ENCODE data around the gene EDAR. TPM values are rescaled to one million over a fixed set of nuclear protein-coding genes. Genes with fewer than 3 reads are reported as not detected.

EDAR gene
- total RNA-seq, 5 donors from 2014 or later (not counting 1 experiment from before 2014, with no cell fraction given) = 5.2 to 15.6 (median 7.4) TPM

- DNase-seq (no peak), ATAC-seq (replicated peaks in 1 of 4) (no peak)
- 85% methylated on average over 8 of the region's 13 CpGs for WGBS (ENCODE audit: insufficient coverage)
- peaks cover 5 to 14% (median 6%) of the 10 kb centered on the region in 3 donors for H3K4me1 Mint-ChIP-seq
- CTCF ChIA-PET = no interaction called here
- POLR2A ChIA-PET = no interaction called here
- Histone ChIP-seq H3K4me3 (ENCODE audit: control insufficient read depth in 1 of 2, extremely low read depth in 1 of 2, low read length in 1 of 2) (no peak overlapping the region), H3K36me3 (ENCODE audit: control insufficient read depth in 2 of 2, extremely low read depth in 1 of 2, insufficient read depth in 1 of 2, low read length in 1 of 2) (peaks cover 11 to 14% of the 10 kb centered on the region in 2 donors), H3K27ac (ENCODE audit: low read length) (no peak overlapping the region), H3K27me3 (replicated peaks in 1 of 2; ENCODE audit: control insufficient read depth in 2 of 2, extremely low read depth in 1 of 2, insufficient read depth in 2 of 2, low read length in 1 of 2) (peaks cover 0 to under 1% of the 10 kb centered on the region in 2 experiments), H3K9me3 (no peaks in the 10 kb centered on the region), H3K4me1 (ENCODE audit: control insufficient read depth in 1 of 2, extremely low read depth in 1 of 2, insufficient read depth in 2 of 2, low read length in 2 of 2) (peaks cover 0 to 6% of the 10 kb centered on the region in 2 experiments)
- H3K36me3 Mint-ChIP-seq = no peaks in the 10 kb centered on the region
- no peak overlapping the region for H3K4me3 Mint-ChIP-seq
- H3K9me3 Mint-ChIP-seq = no peaks in the 10 kb centered on the region
- H3K27ac Mint-ChIP-seq = no peak overlapping the region
- no peaks in the 10 kb centered on the region for H3K27me3 Mint-ChIP-seq
These were observed 65.1 kb downstream of the EDAR start for GRCh38 chr2:108923736-108924579.

GRCh38 chr2:108923019-108923700, 65.9 kb downstream of the EDAR start:
- Mint-ChIP-seq H3K9me3 (no peaks in the 10 kb centered on the region), H3K4me1 (peaks cover under 1 to 9% (median 4%) of the 10 kb centered on the region in 3 donors), H3K36me3 (no peaks in the 10 kb centered on the region), H3K27ac (no peak overlapping the region), H3K27me3 (no peaks in the 10 kb centered on the region), H3K4me3 (no peak overlapping the region)
- no peaks in the 10 kb centered on the region for H3K27me3 ChIP-seq (replicated peaks in 1 of 2; ENCODE audit: control insufficient read depth in 2 of 2, extremely low read depth in 1 of 2, insufficient read depth in 2 of 2, low read length in 1 of 2)
- DNase-seq = no peak
- CTCF ChIA-PET = no interaction called here
- POLR2A ChIA-PET = no interaction called here
- peaks cover 0 to 4% of the 10 kb centered on the region in 2 experiments for H3K4me1 ChIP-seq (ENCODE audit: control insufficient read depth in 1 of 2, extremely low read depth in 1 of 2, insufficient read depth in 2 of 2, low read length in 2 of 2)
- ATAC-seq (replicated peaks in 1 of 4) = no peak
- H3K4me3 ChIP-seq (ENCODE audit: control insufficient read depth in 1 of 2, extremely low read depth in 1 of 2, low read length in 1 of 2) = no peak overlapping the region
- no peak overlapping the region for H3K27ac ChIP-seq (ENCODE audit: low read length)
- H3K36me3 ChIP-seq (ENCODE audit: control insufficient read depth in 2 of 2, extremely low read depth in 1 of 2, insufficient read depth in 1 of 2, low read length in 1 of 2) = peaks cover 8 to 14% of the 10 kb centered on the region in 2 donors
- 85% methylated on average over 5 of the region's 12 CpGs for WGBS (ENCODE audit: insufficient coverage)
- no peaks in the 10 kb centered on the region for H3K9me3 ChIP-seq

DNA sequence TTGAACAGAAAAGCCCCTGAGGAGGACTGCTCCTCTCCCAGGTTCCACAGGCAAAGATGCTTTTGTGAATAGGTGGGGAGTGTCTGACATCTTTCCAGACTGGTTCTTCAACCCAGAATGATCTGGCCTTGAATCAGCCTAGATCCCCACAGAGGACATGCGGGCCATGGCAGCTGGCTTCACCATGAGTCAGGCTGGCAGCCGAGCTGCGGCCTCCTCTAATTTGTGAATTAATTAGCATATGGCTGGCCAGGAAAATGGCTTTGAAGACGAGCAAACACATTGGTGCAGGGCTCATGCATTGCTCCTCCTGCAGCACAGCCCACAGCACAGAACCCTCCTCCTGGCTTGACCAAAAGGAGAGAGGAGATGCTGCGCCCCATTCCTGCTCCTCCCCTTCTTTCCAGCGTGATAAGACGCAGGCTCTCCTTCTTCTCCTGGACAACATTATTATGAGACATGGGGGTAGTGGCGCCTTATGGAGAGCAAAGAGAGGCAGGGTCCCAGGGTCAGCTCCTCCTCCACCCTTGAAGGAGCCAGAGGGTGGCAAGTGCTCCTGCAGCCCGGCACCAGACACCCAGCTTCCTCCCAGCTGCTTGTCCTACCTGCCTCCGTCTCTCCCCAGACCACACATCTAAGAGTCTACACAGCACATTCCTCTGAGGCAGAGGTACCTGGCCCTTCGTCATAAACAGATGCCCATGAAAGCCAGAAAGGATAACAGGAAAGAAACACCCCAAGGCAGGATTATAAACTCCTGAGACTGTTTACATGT, 66.7 kb downstream of the EDAR start:
- no peaks in the 10 kb centered on the region for H3K27me3 ChIP-seq (replicated peaks in 1 of 2; ENCODE audit: control insufficient read depth in 2 of 2, extremely low read depth in 1 of 2, insufficient read depth in 2 of 2, low read length in 1 of 2)
- Mint-ChIP-seq H3K27me3 (no peaks in the 10 kb centered on the region), H3K27ac (no peak overlapping the region), H3K4me1 (peaks cover 0 to 6% (median 4%) of the 10 kb centered on the region in 3 donors), H3K9me3 (no peaks in the 10 kb centered on the region), H3K4me3 (no peak overlapping the region), H3K36me3 (no peaks in the 10 kb centered on the region)
- ATAC-seq (replicated peaks in 1 of 4) (no peak), DNase-seq (no peak)
- no peaks in the 10 kb centered on the region for H3K4me1 ChIP-seq (ENCODE audit: control insufficient read depth in 1 of 2, extremely low read depth in 1 of 2, insufficient read depth in 2 of 2, low read length in 2 of 2)
- POLR2A ChIA-PET = no interaction called here
- H3K27ac ChIP-seq (ENCODE audit: low read length) = no peak overlapping the region
- WGBS (ENCODE audit: insufficient coverage) = 90% methylated on average over 4 of the region's 11 CpGs
- H3K36me3 ChIP-seq (ENCODE audit: control insufficient read depth in 2 of 2, extremely low read depth in 1 of 2, insufficient read depth in 1 of 2, low read length in 1 of 2) = peaks cover 8 to 14% of the 10 kb centered on the region in 2 donors
- CTCF ChIA-PET = no interaction called here
- no peaks in the 10 kb centered on the region for H3K9me3 ChIP-seq
- H3K4me3 ChIP-seq (ENCODE audit: control insufficient read depth in 1 of 2, extremely low read depth in 1 of 2, low read length in 1 of 2) = no peak overlapping the region

DNA sequence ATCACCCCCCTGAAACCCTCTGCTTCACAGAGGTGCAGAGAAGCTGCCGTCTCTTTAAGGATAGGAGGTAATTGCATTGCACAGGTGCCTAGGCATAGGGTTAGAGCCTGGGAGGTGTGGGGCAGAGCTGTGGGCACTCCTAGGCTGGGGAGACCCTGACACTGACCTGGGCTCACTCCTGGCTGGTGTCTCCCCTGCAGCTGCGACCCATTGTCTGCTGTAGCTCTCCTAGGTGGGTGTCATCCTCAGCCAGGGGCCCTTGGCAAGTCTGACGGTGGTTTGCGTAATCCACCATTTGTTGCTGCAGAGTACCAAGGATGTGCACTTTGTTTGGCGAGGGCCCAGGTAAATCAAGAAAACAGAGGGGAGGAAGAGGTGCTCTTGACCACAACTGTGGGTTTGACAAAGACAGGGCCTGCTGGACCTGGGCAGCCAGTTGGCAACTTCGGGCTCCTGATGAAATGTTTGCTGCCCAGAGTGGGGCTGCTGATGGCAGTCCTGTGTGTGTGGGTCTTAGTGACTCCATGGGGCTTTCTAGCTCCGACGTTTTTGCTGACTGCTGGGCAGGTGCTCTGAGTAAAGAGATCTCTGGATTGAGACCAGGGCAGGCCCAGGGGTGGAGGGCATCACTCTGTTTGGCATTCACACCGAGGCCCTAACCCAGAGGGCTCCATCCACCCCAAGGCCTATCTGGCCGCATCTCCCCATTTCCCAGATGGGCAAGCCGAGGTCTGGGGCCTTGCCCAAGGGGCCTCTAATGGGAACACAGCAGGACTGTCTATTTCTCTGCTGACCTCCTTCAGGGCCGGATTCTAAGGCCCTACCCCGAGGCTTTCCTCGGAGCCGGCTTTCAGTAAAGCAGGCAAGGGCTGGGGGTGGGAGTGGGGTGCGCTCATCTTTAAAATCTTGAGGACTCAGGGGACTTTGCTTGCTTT, 67.7 kb downstream of the EDAR start:
- ChIA-PET CTCF (no interaction called here), POLR2A (no interaction called here)
- no peak overlapping the region for H3K27ac ChIP-seq (ENCODE audit: low read length)
- DNase-seq (no peak), ATAC-seq (replicated peaks in 1 of 4) (no peak)
- Mint-ChIP-seq H3K4me1 (peaks cover 0 to 9% (median 8%) of the 10 kb centered on the region in 3 donors), H3K27ac (no peak overlapping the region), H3K4me3 (no peak overlapping the region), H3K9me3 (no peaks in the 10 kb centered on the region), H3K27me3 (no peaks in the 10 kb centered on the region), H3K36me3 (no peaks in the 10 kb centered on the region)
- H3K4me3 ChIP-seq (ENCODE audit: control insufficient read depth in 1 of 2, extremely low read depth in 1 of 2, low read length in 1 of 2) = no peak overlapping the region
- WGBS (ENCODE audit: insufficient coverage) = 84% methylated on average over 10 of the region's 16 CpGs
- no peaks in the 10 kb centered on the region for H3K27me3 ChIP-seq (replicated peaks in 1 of 2; ENCODE audit: control insufficient read depth in 2 of 2, extremely low read depth in 1 of 2, insufficient read depth in 2 of 2, low read length in 1 of 2)
- H3K4me1 ChIP-seq (ENCODE audit: control insufficient read depth in 1 of 2, extremely low read depth in 1 of 2, insufficient read depth in 2 of 2, low read length in 2 of 2) = no peaks in the 10 kb centered on the region
- H3K9me3 ChIP-seq = no peaks in the 10 kb centered on the region
- H3K36me3 ChIP-seq (ENCODE audit: control insufficient read depth in 2 of 2, extremely low read depth in 1 of 2, insufficient read depth in 1 of 2, low read length in 1 of 2) = peaks cover 1 to 11% of the 10 kb centered on the region in 2 donors

DNA sequence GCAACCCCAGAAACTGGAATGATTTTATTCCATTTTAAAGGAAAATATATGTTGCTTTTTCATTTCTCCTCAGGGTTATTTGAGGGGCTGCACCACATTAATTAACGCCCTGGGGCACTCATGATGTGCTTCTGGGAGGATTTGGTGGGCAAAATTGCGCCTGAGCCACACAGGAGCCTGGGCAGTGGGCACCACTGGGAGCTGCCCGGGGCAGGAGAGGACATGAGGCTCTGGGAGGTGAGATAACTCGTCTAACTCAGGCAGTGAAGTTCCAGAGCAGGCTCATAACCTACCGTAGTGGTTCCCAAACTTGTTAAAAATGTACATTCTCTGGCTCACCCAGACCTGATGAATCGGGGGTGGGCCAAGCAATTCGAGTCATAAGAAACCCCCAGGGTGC, 68.3 kb downstream of the EDAR start:
- H3K4me1 Mint-ChIP-seq = peaks cover 0 to 9% (median 8%) of the 10 kb centered on the region in 3 donors
- Histone ChIP-seq H3K9me3 (no peaks in the 10 kb centered on the region), H3K27ac (ENCODE audit: low read length) (no peak overlapping the region), H3K36me3 (ENCODE audit: control insufficient read depth in 2 of 2, extremely low read depth in 1 of 2, insufficient read depth in 1 of 2, low read length in 1 of 2) (peaks cover 0 to 8% of the 10 kb centered on the region in 2 donors), H3K4me1 (ENCODE audit: control insufficient read depth in 1 of 2, extremely low read depth in 1 of 2, insufficient read depth in 2 of 2, low read length in 2 of 2) (no peaks in the 10 kb centered on the region), H3K4me3 (ENCODE audit: control insufficient read depth in 1 of 2, extremely low read depth in 1 of 2, low read length in 1 of 2) (no peak overlapping the region), H3K27me3 (replicated peaks in 1 of 2; ENCODE audit: control insufficient read depth in 2 of 2, extremely low read depth in 1 of 2, insufficient read depth in 2 of 2, low read length in 1 of 2) (no peaks in the 10 kb centered on the region)
- ChIA-PET CTCF (no interaction called here), POLR2A (no interaction called here)
- no peaks in the 10 kb centered on the region for H3K36me3 Mint-ChIP-seq
- no peak overlapping the region for H3K4me3 Mint-ChIP-seq
- no peaks in the 10 kb centered on the region for H3K9me3 Mint-ChIP-seq
- ATAC-seq (replicated peaks in 1 of 4) (no peak), DNase-seq (no peak)
- 70% methylated on average over 5 of the region's 7 CpGs for WGBS (ENCODE audit: insufficient coverage)
- H3K27ac Mint-ChIP-seq = no peak overlapping the region
- H3K27me3 Mint-ChIP-seq = no peaks in the 10 kb centered on the region
